Measurements from ENCODE around the gene LUC7L2. TPM values are rescaled to one million over a fixed set of nuclear protein-coding genes. Genes with fewer than 3 reads are reported as not detected.

LUC7L2 gene
- total and polyA plus RNA-seq, 9 of the 15 experiments (the other 6 are each of a cell fraction or from before 2014, with no cell fraction given), result 56.1 to 207 (median 141) TPM

- TF ChIP-seq SNAPC5 (CRISPR knock-in tag; IDR thresholded peaks at IDR 0.05) (no peak), CEBPZ (IDR thresholded peaks at IDR 0.05; ENCODE audit: borderline replicate concordance, low read depth, low read length) (no peak), OTX1 (CRISPR knock-in tag; IDR thresholded peaks at IDR 0.05) (peak; percentile 44; the same call in 1 of the 2 replicates), EZH2 (IDR thresholded peaks at IDR 0.05; ENCODE audit: borderline replicate concordance, low read depth, low read length) (no peak), ZNF184 (CRISPR knock-in tag; IDR thresholded peaks at IDR 0.05) (no peak), RBM17 (IDR thresholded peaks at IDR 0.05; ENCODE audit: borderline replicate concordance, low read depth, low read length) (no peak), BCLAF1 (IDR thresholded peaks at IDR 0.05; ENCODE audit: borderline replicate concordance in 1 of 2, control insufficient read depth in 1 of 2, low read depth in 2 of 2, low read length in 1 of 2) (peak in 1 of 2 experiments; percentile 79; a peak in 1 of 4 replicates), ZNF23 (CRISPR knock-in tag; IDR thresholded peaks at IDR 0.05) (0 out of 2 replicates have a peak, but pooled peaks have one; percentile 28), GTF2B (IDR thresholded peaks at IDR 0.05; ENCODE audit: extremely low read depth, insufficient read length) (peak; percentile 52), ZMIZ1 (IDR thresholded peaks at IDR 0.05; ENCODE audit: low read depth in 2 of 2, low read length in 2 of 2) (peak in 1 of 2 experiments; percentile 82; a peak in 2 of 4 replicates), BACH1 (tag; IDR thresholded peaks at IDR 0.05) (no peak), POLR2B (IDR thresholded peaks at IDR 0.05; ENCODE audit: low read depth, partially characterized antibody) (peak; percentile 100)
- TF ChIP-seq, protein P1, sequence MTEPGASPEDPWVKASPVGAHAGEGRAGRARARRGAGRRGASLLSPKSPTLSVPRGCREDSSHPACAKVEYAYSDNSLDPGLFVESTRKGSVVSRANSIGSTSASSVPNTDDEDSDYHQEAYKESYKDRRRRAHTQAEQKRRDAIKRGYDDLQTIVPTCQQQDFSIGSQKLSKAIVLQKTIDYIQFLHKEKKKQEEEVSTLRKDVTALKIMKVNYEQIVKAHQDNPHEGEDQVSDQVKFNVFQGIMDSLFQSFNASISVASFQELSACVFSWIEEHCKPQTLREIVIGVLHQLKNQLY (CRISPR knock-in tag; conservative IDR thresholded peaks at IDR 0.05), result peak; percentile 47 to 58; a peak in 1 of 4 replicates
Measured at GRCh38 chr7:139359366-139360209, at the start of gene LUC7L2 (continued).
